Right lobe of liver (tissue), 4 donors: ENCODE data around the gene PRAME.

Source experiments
- CTCF ChIP-seq, 4 donors: fragments of 200-600 bp in 3 of 4; fragments of 450-650 bp in 1 of 4; IDR thresholded peaks; one replicate each; pipeline versions ENCODE4 v1.5.1 to v1.8.0; 2016 to 2022; ENCODE audit warnings: antibody characterized with exemption in 4 of 4, mild to moderate bottlenecking in 2 of 4
- POLR2A ChIP-seq: fragments of 450-650 bp; IDR thresholded peaks from one replicate; pipeline ENCODE4 v1.6.1; 2017; ENCODE audit warnings: antibody characterized with exemption, mild to moderate bottlenecking
- donor health status: DM: no; HTN: no; CAD: no.
- donor health status: DM: no; HTN: no; CAD: no.
- donor health status: DM: no; HTN: yes; CAD: no.

- TF ChIP-seq CTCF (IDR thresholded peaks at IDR 0.05) (no peak), POLR2A (no peak)
Measured at GRCh38 chr22:22536916-22537315, 22.1 kb downstream of the PRAME start.
